CD4-positive, alpha-beta T cell treated with Interleukin-17A for 4 hours (primary cell): ENCODE data around the gene TSC22D2.

ENCODE experiments used
- DNase-seq: peaks from one replicate; pipeline ENCODE4 v3.0.0-alpha.2; 2020; ENCODE audit warnings: mixed read lengths

The TSC22D2 gene

DNA sequence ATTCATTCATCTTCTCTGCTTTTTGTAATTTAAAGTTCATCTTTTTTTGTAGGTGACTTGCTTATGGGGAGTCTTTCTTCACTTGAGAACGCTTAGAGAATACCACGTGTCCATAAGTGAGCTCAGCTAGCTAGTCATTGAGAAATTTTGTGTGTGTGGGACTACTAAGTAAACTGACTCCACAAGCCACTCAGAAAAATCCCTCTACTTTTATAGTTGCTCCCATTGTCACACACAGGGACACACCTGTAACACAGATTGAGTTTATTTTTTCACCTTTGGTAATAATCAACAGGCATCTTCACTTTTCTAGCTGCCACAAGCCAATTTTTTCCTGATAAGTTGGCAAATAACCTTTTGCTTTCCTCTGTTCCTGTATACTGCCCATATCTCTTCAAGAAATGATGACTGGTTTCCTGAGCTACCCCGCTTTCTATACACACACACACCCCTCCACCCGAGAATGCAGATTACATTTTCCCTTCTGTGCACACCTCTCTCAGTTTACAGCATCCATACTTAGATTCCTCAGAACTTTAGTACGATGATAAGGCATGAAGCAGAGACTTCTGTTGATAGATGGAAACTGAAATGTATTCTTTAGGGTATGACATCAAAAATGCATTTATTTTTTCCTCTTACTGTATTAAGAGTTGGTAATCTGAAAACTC lies 4.6 kb downstream of the TSC22D2 start:
- DNase-seq, result peak; percentile 4

DNA sequence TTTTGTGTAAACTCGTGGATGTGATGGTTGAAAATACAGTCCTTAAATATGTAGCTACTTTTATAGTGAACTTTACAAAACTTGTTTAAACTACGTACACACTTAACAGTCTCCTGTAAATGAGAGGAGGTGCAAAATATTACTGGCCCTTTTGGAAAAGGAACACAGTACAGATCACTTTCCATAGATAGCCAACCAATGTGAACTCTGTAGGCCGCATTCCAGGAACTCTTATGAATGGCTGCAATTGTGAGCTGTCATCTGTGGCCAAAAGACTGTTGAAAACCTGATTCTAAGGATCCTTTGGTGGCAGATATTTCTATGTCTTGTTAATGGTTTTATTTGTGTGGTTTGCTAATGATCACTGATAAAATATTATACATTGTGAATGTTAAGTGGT lies 6.2 kb downstream of the TSC22D2 start:
- DNase-seq, result no peak

DNA sequence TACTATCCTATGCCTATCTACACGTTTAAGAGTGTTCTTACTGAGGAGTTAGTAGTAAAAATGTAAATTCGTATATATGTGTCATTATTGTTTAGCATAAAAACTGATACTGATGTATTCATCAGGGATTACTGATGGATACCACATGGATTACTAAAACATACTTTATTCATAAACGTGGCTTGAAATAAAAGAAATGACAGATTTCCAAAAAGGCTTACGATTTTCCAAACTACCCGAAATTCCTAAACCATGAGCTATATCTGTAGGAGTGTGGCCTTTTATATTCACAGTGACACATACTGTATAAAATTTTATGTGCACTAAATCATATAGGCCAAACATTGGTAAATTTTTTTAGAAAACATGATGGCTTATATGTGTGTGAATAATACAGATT lies 6.9 kb downstream of the TSC22D2 start:
- DNase-seq, result no peak

DNA sequence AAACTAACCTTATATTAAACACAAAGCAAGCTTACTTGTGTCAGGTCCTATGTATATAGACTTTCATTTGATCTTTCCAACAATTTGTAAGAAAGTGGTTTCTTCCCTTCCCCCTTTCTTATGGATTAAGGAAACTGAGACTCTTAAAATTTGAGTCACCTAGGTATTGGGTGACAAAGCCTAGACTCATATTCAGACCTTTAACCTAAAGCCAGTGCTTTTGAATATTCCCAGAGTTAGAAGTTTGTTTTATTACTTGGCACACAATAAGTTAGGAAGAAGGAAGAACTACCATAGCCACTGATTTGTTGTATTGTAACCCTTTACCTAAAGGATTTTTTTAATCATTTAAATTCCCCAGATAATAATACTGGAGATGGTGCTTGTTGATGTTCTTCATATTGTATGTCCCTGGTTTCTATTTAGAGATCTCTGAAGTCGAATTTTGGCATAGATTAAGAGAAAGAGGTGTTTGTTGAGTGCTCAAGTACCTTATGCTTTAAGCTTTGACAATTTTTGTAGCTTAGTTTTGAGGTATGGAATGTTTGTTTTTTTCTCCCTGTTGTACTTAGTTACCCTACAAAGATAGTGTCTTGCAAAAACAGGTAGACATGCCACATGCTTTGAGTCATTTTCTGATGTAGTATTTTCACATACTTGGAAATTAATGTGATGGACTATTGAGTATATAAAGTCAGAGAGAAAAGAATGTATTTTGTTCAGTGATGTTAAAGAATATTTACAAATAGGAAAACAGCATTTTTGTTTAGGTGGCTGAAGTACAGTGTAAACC lies 11.2 kb downstream of the TSC22D2 start:
- DNase-seq, result no peak

DNA sequence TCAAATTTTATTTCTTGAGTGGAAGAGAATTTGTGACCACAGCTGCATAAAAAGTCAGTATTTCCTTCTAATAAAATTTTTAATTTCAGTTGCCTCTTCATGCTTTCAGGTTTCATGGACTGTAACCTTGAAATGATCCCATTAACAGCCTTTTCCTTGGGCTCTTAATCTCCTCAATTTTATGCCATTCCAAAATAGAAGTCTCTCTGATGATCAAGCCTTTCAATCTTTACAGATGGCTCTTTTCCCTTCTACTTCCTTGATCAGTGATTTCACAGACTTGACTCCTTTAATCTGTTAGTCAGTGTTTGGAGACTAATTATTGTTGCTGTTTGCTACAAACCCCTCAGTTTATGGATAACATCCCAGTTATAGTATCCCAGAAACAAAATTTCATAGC lies 11.9 kb downstream of the TSC22D2 start:
- no peak for DNase-seq

DNA sequence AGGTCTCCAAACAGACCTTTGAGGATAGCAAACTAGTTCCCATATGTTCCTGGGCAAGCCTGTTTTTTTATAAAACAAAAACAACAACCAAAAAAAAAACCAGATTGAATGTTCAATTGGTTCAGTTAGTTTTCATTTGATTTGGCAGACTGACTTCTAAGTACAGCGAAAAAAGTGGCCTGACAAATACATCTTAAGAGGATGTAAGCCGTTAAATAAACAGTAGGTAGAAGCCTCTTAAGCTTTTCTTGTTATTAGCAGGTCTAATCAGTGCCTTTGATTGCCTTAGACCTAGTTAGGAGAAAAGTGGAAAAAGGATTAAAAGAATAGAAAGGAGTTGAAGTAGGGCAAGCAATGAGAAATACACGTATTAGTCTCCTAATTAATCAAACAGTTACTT lies 13.2 kb downstream of the TSC22D2 start:
- no peak for DNase-seq

DNA sequence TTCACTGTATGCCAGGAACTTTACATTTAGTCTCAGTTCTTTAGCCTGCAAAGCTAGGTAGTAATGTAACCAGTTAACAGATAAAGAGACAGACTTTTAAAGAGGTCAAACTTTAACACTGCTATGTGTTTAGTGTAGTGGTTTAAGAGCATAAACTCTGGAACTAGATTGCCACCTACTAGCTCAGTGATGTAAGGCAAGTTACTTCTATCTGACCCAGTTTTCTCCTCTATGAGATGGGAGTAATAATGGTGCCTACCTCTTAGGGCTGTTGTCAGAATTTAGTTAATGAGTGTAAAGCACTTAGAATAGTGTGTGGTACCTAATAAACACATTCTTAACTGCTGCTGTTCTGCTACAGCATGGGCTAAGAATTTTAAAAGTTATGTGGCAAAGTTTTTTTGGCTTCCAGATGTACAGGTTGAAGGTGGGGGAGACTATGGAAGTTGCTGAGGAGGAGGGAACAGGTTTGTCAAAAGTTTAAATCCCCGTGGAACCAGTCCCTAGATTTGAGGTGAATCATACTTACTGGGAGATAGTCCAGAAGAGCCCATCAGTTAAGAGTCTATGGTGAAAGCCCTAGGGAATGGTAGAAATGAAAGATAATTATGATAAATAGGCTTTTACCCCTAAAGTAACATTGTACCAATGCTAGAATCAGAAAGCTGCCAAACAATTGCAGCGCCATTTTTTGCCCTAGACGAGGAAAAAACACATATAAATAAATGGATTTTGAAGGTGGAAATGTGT lies 13.9 kb downstream of the TSC22D2 start:
- DNase-seq, result no peak

DNA sequence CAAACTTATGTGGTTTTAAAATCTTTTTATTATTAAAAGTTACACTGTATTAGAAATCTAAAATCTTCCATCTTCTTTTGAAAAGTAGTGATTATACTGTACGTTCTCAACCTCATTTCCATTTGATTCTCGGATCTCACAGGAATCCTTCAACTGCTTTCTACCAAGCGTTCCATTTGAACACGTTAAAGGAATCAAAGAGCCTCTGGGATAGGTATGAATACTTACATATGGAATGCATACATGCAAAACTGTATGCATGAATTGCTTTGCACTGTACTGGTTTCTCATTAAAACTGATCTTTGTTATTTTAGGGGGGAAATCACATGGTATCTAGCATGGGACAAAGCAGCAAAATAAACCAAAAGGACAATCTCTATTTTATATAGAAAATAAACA lies 14.8 kb downstream of the TSC22D2 start:
- no peak for DNase-seq

DNA sequence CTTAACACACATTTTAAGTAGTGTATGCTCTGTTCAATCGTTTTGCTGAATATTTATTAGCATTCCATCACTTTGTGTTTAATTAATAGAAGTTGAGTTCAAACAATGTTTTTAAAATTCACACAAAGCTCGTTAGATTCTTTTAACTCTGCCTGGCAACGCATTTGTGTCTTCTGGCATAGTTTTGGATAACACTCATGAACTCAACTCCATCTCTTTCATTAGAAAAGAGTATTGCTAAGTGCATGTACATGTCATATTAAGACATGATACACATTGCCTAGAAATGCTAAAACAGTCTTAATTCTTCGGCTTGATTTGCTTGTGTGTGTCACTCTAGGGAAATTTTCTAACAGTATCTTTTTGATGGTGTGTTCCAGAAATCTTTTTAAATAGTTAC lies 15.7 kb downstream of the TSC22D2 start:
- no peak for DNase-seq

DNA sequence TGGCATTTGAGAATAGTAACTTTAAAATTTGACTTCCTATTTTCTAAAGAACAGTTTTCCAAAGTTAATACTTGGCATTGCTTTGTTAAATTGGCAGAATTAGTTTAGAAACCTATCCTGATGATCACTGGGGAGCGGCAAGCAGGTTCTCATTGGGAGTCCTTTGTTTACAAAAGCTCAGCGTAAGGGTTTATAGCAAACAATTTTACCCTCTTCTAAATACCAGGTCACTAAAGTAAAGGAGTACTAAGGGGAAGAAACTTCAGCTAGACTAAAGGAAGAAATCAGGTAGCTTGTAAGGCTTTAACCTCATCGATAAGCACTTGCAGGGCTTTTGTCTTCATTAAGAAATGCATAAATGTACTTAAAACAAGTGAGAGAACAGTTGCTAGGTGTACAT lies 18.2 kb downstream of the TSC22D2 start:
- DNase-seq, result no peak

DNA sequence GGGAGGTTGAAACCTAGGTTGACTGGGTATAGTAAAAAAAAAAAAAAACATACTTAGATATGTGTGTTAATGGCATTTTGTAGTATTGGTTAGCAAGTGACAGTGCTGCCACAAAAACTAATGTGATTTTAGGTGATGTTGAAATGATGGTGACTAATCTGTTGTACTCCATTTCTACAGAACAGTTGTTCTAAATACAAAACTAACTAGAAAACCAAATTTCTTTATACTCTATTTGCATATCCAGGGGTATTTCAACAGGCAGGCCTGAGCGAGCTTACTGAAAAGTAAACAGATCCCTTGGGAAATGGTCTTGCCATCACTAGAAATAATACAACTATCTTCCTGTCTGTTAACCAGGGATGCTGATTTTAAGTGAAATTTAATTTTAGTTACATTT lies 20.5 kb downstream of the TSC22D2 start:
- DNase-seq, result no peak

DNA sequence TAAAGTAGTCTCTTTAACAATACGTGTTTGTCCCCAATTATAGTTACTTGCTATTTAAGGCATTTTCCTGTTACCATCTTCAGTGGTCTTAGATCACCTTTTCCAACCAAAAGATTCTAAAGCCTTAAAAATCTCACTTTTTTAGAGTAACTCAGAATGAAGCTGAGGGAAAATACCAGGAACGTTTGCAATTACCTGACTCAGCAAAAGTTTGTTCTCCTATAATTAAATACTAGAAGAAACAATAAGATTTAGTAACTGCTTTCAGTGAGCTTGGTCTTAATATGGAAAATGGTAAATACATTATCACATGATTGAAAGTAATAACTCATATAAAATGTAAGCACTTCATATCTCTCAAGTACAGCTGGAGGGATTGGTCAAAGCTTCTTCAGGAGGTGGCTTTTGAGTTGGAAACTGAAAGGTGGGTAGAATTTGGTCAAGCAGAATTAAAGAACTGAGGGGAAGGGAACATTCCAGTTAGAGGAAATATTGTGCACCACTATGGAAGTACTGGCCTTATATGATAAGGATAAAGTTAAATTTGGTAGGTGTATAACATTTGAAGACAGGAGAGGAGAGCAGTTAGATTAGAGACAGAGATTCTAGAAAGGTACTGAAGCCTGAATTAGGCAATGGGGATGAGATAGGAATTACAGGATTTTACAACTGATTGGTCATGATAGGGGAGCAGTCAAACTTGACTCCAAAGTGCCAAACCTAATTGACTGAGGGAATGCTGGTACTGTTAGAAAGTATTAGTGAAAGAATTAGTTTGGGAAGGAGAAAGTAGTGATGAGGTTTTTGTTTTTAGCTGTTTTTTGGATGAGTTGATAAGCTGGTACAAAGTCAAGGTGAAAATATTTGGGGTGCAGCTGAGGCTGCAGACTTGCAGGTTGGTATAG lies 21.9 kb downstream of the TSC22D2 start:
- no peak for DNase-seq

DNA sequence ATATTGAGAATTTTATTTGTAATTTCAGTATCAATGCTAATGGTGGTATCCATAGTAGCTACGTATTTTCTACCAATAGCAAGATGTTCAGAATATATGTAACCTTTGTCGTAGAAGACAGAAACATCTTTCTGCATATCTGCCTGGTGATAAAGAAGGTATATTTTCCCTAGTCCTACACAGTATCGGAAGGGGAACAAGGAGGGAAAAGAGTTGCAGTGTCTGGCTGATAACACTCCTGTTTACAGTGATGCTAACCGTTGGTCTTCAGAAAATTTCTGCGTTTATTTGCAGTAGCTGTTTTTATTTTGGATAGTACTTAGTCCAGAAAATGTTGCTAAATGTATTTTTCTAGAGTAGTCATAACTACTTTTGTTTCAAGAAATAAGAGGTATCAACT lies 25.2 kb downstream of the TSC22D2 start:
- no peak for DNase-seq

DNA sequence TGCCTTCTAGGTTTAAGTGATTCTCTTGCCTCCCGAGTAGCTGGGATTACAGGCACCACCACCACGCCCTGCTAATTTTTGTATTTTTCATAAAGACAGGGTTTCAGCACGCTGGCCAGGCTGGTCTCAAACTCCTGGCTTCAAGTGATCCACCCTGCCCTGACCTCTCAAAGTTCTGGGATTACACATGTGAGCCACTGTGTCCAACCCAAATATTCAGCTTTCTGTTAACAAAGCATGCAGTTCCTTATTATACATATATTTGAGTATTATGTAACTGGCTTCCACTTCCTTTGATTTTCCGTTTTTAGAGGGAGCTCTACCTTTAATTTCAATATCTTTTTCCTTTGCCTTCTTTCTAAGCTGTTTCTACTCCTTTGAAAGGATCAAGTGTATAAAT lies 26.1 kb downstream of the TSC22D2 start:
- no peak for DNase-seq

DNA sequence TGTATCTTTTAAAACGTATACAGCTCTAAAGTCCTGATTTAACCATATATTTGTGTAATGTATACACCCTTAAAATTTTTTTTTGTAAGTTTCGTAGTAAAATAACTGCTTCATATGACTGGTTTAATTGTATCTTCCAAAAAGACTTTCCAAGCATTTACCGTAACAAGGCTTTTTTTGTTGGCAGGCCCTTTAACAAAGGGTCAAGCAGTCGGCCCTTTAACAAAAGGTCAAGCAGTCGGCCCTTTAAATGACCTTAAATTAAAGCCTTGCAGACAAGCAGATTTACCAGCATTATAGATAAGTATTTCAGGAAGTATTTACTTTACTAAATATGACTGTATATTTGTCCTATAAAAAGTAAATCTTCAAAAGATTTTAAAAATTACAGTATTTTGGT lies 28.1 kb downstream of the TSC22D2 start:
- no peak for DNase-seq

DNA sequence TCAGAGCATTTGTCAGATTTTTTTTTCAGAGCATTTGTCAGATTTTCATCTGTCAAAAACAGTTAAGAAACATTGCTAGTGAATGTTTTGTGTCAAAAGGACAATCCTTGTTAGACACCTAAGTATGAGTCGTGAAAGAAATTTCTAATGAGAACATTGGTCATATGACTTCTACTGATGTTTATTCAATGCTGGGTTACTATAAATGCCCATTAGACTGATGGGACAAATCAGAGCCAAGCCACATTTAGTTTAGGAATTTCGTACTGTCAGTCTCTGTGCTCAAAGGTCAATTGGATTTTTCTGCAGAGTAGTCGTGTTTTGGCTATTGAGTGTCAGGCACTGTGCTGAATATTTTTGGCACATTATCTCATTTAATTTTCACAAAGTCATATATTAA lies 31.6 kb downstream of the TSC22D2 start:
- no peak for DNase-seq

DNA sequence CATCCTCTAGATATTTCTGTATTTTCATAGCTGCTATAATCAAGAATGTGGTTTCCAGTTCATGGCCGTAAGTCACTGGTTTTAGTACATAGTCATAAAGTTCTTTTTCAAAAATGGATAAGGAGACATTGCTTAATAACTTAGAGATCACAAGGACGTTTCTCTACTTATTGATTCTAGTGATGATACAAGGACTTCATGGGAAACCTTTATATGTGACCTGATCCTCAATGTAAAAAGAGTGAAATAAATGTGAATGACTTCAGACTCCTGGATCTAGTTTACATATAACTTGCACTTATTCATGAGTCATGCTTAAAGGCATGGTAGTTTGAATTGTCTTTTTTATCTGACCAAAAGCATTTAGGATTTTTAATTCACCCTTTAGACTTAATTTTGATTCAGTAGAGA lies 35.2 kb downstream of the TSC22D2 start:
- no peak for DNase-seq

DNA sequence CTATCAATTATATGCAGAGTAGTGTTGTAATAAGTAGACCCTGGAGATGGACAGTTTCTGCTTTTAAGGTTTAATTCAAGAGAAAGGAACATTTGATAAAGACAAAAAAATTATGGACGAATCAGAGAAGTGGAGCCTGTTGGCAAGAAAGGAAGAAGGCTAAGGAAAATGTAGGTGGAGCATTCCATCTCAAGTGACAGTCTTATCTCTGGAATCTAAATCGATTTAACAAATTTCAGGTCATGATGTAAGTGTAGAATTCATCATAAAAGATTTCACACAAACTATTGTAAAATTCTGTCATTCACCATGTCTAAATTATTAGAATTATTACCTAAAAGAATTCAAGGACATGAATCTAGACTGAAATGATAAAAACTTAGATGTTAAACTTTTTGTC lies 36.3 kb downstream of the TSC22D2 start:
- DNase-seq, result no peak

DNA sequence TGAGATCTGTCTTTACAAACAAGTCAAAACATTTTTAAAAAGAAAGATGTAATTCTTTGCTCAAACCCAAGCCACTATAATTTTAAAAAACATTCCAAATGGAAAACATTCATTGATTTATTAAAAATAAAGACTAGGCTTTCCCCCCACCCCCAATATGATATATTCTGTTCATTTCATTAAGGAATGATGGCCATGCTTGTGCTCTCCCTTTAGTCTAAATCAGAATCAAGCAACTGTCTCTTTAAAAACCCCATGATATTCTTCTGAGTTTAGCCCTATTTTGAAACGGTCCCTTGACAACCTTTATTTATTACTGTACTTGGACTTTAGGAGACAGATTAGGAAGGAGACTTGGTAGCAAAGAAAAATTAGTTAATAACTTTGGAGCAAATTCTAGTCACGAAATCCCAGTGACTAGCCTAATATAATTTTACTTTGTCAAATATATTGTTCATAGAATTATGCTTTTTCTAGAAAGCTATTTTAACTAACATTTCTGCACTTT lies 38.4 kb downstream of the TSC22D2 start:
- no peak for DNase-seq

DNA sequence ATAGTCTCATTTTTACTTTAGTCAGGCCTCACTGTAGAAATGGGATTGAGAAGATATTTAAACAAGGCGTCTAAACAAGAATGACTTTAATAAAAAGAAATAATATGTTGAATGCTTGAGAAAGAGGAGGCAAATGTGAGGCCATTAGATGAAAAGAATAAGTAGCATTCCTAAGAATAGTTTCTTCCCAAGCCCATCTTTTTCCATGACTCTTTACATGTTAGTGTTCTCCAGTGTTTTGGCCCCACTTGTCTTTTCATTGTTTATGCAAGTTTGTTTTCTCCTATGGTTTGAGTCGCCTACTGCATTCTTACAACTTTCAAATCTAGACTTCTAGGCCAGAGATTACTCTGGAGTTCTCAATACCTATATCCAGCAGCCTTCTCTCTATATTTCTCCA lies 39.0 kb downstream of the TSC22D2 start:
- no peak for DNase-seq

DNA sequence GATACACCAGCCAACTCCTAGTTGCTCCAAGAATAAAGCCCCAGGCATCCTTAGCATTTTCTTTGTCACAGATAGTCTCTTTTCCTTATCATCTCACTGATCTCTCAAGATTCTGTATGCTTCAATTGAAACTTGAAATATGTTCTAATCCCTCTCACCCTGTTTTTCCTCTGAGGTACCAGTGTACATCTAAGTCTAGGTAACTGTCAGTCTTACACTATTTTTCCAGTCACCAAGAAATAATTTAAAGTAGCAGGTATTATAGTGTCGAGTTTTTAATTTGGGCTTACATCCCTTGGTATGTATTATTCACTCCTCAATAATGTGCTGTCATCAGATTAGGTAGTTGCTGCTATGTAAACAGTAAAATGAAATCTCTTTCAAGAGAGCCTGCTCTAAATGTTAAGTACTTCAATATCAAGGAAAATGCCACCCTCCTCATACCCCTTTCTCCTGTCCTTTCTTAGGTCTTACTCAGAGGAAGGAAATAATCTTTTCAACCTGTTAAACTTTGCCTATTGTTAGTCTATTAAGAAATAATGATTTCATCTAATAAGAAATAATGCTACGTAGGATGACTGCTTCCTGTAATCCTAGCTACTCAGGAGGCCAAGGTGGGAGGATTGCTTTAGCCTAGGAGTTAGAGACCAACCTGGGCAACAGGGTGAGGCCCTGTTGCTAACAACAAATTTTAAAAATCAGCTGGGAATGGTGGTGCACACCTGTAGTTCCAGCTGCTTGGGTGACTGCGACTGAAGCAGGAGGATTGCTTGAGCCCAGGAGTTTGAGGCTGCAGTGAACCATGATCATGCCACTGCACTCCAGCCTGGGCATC lies 39.8 kb downstream of the TSC22D2 start:
- DNase-seq, result no peak
